DOHH2 (cell line): Measurements from ENCODE around the gene CD209.

ENCODE experiments used
- H3F3A ChIP-seq: fragments of 200-600 bp; sonication (generic), shearing (Covaris generic); 2 replicates; pipeline ENCODE4 v1.6.0; 2016; ENCODE audit warnings: antibody characterized with exemption, mild to moderate bottlenecking; ENCODE audit not compliant: control insufficient read depth, insufficient read depth
- H3K27ac ChIP-seq: fragments of 200-600 bp; sonication (generic); 2 replicates; pipeline ENCODE4 v1.5.1; 2014; ENCODE audit warnings: low read depth, mild to moderate bottlenecking, low read length, moderate library complexity
- H3K27me3 ChIP-seq: fragments of 200-600 bp; sonication (generic); 2 replicates; pipeline ENCODE4 v1.6.1; 2014; ENCODE audit warnings: mild to moderate bottlenecking, low read length, mixed read lengths; ENCODE audit not compliant: control insufficient read depth
- H3K36me3 ChIP-seq: fragments of 200-600 bp; sonication (generic); 2 replicates; pipeline ENCODE4 v1.6.1; 2014; ENCODE audit warnings: mild to moderate bottlenecking, low read length, moderate library complexity, mixed read lengths; ENCODE audit not compliant: control insufficient read depth
- H3K4me1 ChIP-seq: fragments of 200-600 bp; sonication (generic); 2 replicates; pipeline ENCODE4 v1.6.1; 2014; ENCODE audit warnings: mild to moderate bottlenecking, low read length, mixed read lengths; ENCODE audit not compliant: control insufficient read depth
- H3K4me2 ChIP-seq: fragments of 200-600 bp; sonication (generic); 2 replicates; pipeline ENCODE4 v1.6.0; 2014; ENCODE audit warnings: mild to moderate bottlenecking, low read length, moderate library complexity
- H3K4me3 ChIP-seq: fragments of 200-600 bp; sonication (generic); 2 replicates; pipeline ENCODE4 v1.5.1; 2014; ENCODE audit warnings: mild to moderate bottlenecking, low read length, mixed read lengths
- H3K79me2 ChIP-seq: fragments of 200-600 bp; sonication (generic); 2 replicates; pipeline ENCODE4 v1.6.1; 2014; ENCODE audit warnings: mild to moderate bottlenecking, low read length, mixed read lengths; ENCODE audit not compliant: control insufficient read depth
- H3K9me2 ChIP-seq: fragments of 200-600 bp; sonication (generic); replicated peaks from 2 replicates; pipeline ENCODE4 v1.6.1; 2014; ENCODE audit warnings: mild to moderate bottlenecking, low read length, mixed read lengths; ENCODE audit not compliant: control insufficient read depth
- H3K9me3 ChIP-seq: fragments of 200-600 bp; sonication (generic); 2 replicates; pipeline ENCODE4 v1.6.1; 2014; ENCODE audit warnings: antibody characterized with exemption, low read length, mixed read lengths; ENCODE audit not compliant: control insufficient read depth, insufficient read depth
- H4K20me1 ChIP-seq: fragments of 200-600 bp; sonication (generic); 2 replicates; pipeline ENCODE4 v1.6.0; 2014; ENCODE audit warnings: low read depth, mild to moderate bottlenecking, antibody characterized with exemption, low read length, moderate library complexity; ENCODE audit not compliant: control insufficient read depth, insufficient read depth
- CTCF ChIP-seq: fragments of 200-600 bp; sonication (generic); IDR thresholded peaks from one replicate; pipeline ENCODE4 v1.5.1; 2014; ENCODE audit warnings: antibody characterized with exemption, mild to moderate bottlenecking, low read depth, low read length; ENCODE audit not compliant: poor library complexity, severe bottlenecking
- EZH2phosphoT487 ChIP-seq: fragments of 200-600 bp; sonication (generic); IDR thresholded peaks from 2 replicates; pipeline ENCODE4 v1.6.1; 2017; ENCODE audit warnings: borderline replicate concordance, mild to moderate bottlenecking, antibody characterized with exemption, low read length, moderate library complexity, mixed read lengths

Gene CD209

GRCh38 chr19:7705387-7706187 is 41.7 kb downstream of the CD209 start:
- Histone ChIP-seq H3K9me3 (no peaks in the 10 kb centered on the region), H3K36me3 (no peaks in the 10 kb centered on the region), H4K20me1 (peaks cover 4% of the 10 kb centered on the region; the same call in 1 of the 2 replicates), H3K27me3 (peaks cover 74% of the 10 kb centered on the region), H3K9me2 (no peaks in the 10 kb centered on the region), H3K27ac (no peak overlapping the region), H3F3A (peaks cover 4% of the 10 kb centered on the region; the same call in 1 of the 2 replicates), H3K79me2 (no peaks in the 10 kb centered on the region), H3K4me3 (peak overlapping the region; percentile 32), H3K4me1 (peaks cover 29% of the 10 kb centered on the region), H3K4me2 (peak overlapping the region; percentile 46)
- TF ChIP-seq EZH2phosphoT487 = no peak
- no peak for TF ChIP-seq CTCF

- Histone ChIP-seq H3K4me2 (no peak overlapping the region), H3K27ac (no peak overlapping the region), H3K27me3 (peaks cover 72% of the 10 kb centered on the region), H3K36me3 (no peaks in the 10 kb centered on the region), H3K9me2 (no peaks in the 10 kb centered on the region), H3K79me2 (no peaks in the 10 kb centered on the region), H4K20me1 (peaks cover 4% of the 10 kb centered on the region; the same call in 1 of the 2 replicates), H3K4me1 (peaks cover 36% of the 10 kb centered on the region), H3K9me3 (no peaks in the 10 kb centered on the region), H3K4me3 (no peak overlapping the region), H3F3A (peaks cover 7% of the 10 kb centered on the region; the same call in 1 of the 2 replicates)
- no peak for TF ChIP-seq CTCF
- TF ChIP-seq EZH2phosphoT487 = no peak
Measured at GRCh38 chr19:7704280-7705060, 42.9 kb downstream of the CD209 start.

DNA sequence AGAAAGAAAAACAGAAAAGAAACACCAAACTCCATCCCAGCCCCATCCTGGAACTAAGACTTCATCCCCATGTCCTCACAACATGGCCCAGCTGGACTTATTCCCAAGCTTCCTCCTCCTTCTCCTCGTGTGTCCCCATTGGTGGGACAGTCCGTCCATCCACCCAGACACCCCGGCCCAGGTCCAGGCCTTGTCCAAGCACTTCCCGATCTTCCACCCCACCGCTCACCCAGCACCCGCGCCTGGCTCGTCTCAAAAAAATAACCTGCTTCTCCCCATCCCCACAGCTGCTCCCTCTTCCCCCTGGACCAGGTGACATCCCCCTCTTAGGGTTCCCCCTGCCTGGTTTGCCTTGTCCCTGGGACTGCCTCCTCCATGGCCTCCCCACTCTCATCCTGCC is 44.0 kb downstream of the CD209 start:
- H3K4me1 ChIP-seq = peaks cover 40% of the 10 kb centered on the region
- no peaks in the 10 kb centered on the region for H3K79me2 ChIP-seq

More for the DNA sequence above, 44.0 kb downstream of the CD209 start:
- no peak overlapping the region for H3K4me2 ChIP-seq
- TF ChIP-seq EZH2phosphoT487 = no peak
- TF ChIP-seq CTCF = no peak
- H3K4me3 ChIP-seq = no peak overlapping the region
- no peak overlapping the region for H3K27ac ChIP-seq
- H3K9me3 ChIP-seq = no peaks in the 10 kb centered on the region
- no peaks in the 10 kb centered on the region for H3K36me3 ChIP-seq
- peaks cover 7% of the 10 kb centered on the region; the same call in 1 of the 2 replicates for H3F3A ChIP-seq
- H4K20me1 ChIP-seq = peaks cover 4% of the 10 kb centered on the region; the same call in 1 of the 2 replicates
- no peaks in the 10 kb centered on the region for H3K9me2 ChIP-seq
- peaks cover 77% of the 10 kb centered on the region for H3K27me3 ChIP-seq
